H1 (cell line): Measurements from ENCODE around the gene SLC7A14. TPM values are rescaled to one million over a fixed set of nuclear protein-coding genes. Genes with fewer than 3 reads are reported as not detected.

ENCODE experiments used
- CTCF ChIA-PET: fragments of 300-600 bp; sonication (Branson Sonifier 250); formaldehyde crosslinking; loops from one replicate; lab custom pipeline; 2021; ENCODE audit not compliant: partially characterized antibody; lab: Charles Lee
- POLR2A ChIA-PET: fragments of 300-600 bp; sonication (Branson Sonifier 250); formaldehyde crosslinking; loops from one replicate; lab custom pipeline; 2021; ENCODE audit warnings: inconsistent platforms; ENCODE audit not compliant: partially characterized antibody; lab: Charles Lee
- DNase-seq, 2 experiments: peaks; one replicate each; pipeline versions ENCODE4 v3.0.0 to v3.0.0-alpha.2; 2010 to 2022; ENCODE audit warnings: low spot score in 2 of 2, low read depth in 1 of 2, mixed read lengths in 1 of 2
- FAIRE-seq: peaks from 2 replicates; lab custom pipeline; 2011; peaks lifted over from hg19 to GRCh38; lab: Jason Lieb, UNC
- H2AFZ ChIP-seq: 2 replicates; pipeline ENCODE4 v1.8.1; 2012; ENCODE audit warnings: low read length, inconsistent platforms
- H2AK5ac ChIP-seq: 2 replicates; pipeline ENCODE4 v1.6.1; 2013; ENCODE audit warnings: low read depth, low read length
- H2BK120ac ChIP-seq: replicated peaks from 2 replicates; pipeline ENCODE3; 2013; ENCODE audit warnings: low read depth, low read length, inconsistent platforms
- H2BK12ac ChIP-seq: 2 replicates; pipeline ENCODE4 v1.6.1; 2013; ENCODE audit warnings: low read depth, low read length
- H2BK15ac ChIP-seq: 2 replicates; pipeline ENCODE4 v1.6.1; 2013; ENCODE audit warnings: low read length
- H2BK20ac ChIP-seq: 2 replicates; pipeline ENCODE4 v1.6.1; 2013; ENCODE audit warnings: low read length
- H2BK5ac ChIP-seq: 2 replicates; pipeline ENCODE4 v1.6.1; 2013; ENCODE audit warnings: low read depth, low read length
- H3K14ac ChIP-seq: 2 replicates; pipeline ENCODE4 v1.6.1; 2013; ENCODE audit warnings: inconsistent platforms; ENCODE audit not compliant: insufficient read length
- H3K18ac ChIP-seq: 2 replicates; pipeline ENCODE4 v1.6.1; 2013; ENCODE audit warnings: low read length; ENCODE audit errors: extremely low read depth
- H3K23ac ChIP-seq: 2 replicates; pipeline ENCODE4 v1.6.1; 2013; ENCODE audit warnings: inconsistent platforms; ENCODE audit not compliant: insufficient read length
- H3K23me2 ChIP-seq: 2 replicates; pipeline ENCODE4 v1.6.1; 2013; ENCODE audit warnings: low read depth, low read length
- H3K27ac ChIP-seq: 2 replicates; pipeline ENCODE4 v1.6.1; 2011; ENCODE audit warnings: low read depth, low read length, inconsistent platforms
- H3K27me3 ChIP-seq, 4 experiments: replicated peaks in 1 of 4; 1 replicate in 1 of 4; 2 replicates in 3 of 4; pipeline versions ENCODE4 v1.6.1 to v1.8.1; 2011 to 2013; ENCODE audit warnings: low read length in 3 of 4, mild to moderate bottlenecking in 3 of 4, inconsistent platforms in 2 of 4, mixed read lengths in 2 of 4, moderate library complexity in 1 of 4; ENCODE audit not compliant: control insufficient read depth in 3 of 4, insufficient read depth in 3 of 4; ENCODE audit errors: extremely low read depth in 1 of 4
- H3K36me3 ChIP-seq, 4 experiments: 2 replicates each; pipeline versions ENCODE4 v1.6.1 to v1.8.1; 2011 to 2013; ENCODE audit warnings: mild to moderate bottlenecking in 4 of 4, low read length in 3 of 4, moderate library complexity in 2 of 4, control low read depth in 1 of 4, inconsistent platforms in 1 of 4; ENCODE audit not compliant: insufficient read depth in 4 of 4, control insufficient read depth in 2 of 4
- H3K4ac ChIP-seq: replicated peaks from 2 replicates; pipeline ENCODE3; 2013; ENCODE audit warnings: low read length, low read depth, mixed read lengths, inconsistent platforms; ENCODE audit not compliant: insufficient read length
- H3K4me1 ChIP-seq, 4 experiments: replicated peaks in 1 of 4; 1 replicate in 1 of 4; 2 replicates in 3 of 4; pipeline versions ENCODE4 v1.6.1 to v1.8.1; 2011 to 2013; ENCODE audit warnings: low read length in 3 of 4, inconsistent platforms in 2 of 4, mixed read lengths in 1 of 4; ENCODE audit not compliant: insufficient read depth in 4 of 4, control insufficient read depth in 3 of 4
- H3K4me2 ChIP-seq, 2 experiments: 2 replicates each; pipeline versions ENCODE4 v1.6.1 to v1.8.1; 2011 to 2013; ENCODE audit warnings: low read depth in 2 of 2, low read length in 2 of 2, control low read depth in 1 of 2, inconsistent platforms in 1 of 2, mild to moderate bottlenecking in 1 of 2; ENCODE audit not compliant: insufficient read depth in 1 of 2
- H3K4me3 ChIP-seq, 4 experiments: fragments of 200-600, 300-600 bp in 1 of 4; sonication (generic), shearing (Covaris generic), sonication (Bioruptor Twin) in 1 of 4; 2 replicates each; pipeline versions ENCODE4 v1.5.1 to v1.8.1; 2011 to 2016; ENCODE audit warnings: low read length in 4 of 4, low read depth in 3 of 4, control low read depth in 2 of 4, inconsistent platforms in 2 of 4, mild to moderate bottlenecking in 2 of 4, mixed read lengths in 1 of 4, moderate library complexity in 1 of 4; ENCODE audit not compliant: insufficient read depth in 2 of 4; ENCODE audit errors: extremely low read depth in 1 of 4
- H3K56ac ChIP-seq: replicated peaks from 2 replicates; pipeline ENCODE3; 2013; ENCODE audit warnings: low read depth, mild to moderate bottlenecking, mixed read lengths, low read length, inconsistent platforms; ENCODE audit not compliant: insufficient read length
- H3K79me1 ChIP-seq: 2 replicates; pipeline ENCODE4 v1.6.1; 2013; ENCODE audit warnings: low read depth, low read length, control low read depth
- H3K79me2 ChIP-seq, 2 experiments: 2 replicates each; pipeline versions ENCODE4 v1.6.1 to v1.8.1; 2012 to 2013; ENCODE audit warnings: low read length in 2 of 2, mild to moderate bottlenecking in 2 of 2, inconsistent platforms in 1 of 2; ENCODE audit not compliant: insufficient read depth in 2 of 2, control insufficient read depth in 1 of 2
- H3K9ac ChIP-seq, 4 experiments: replicated peaks in 1 of 4; 1 replicate in 1 of 4; 2 replicates in 3 of 4; pipeline versions ENCODE4 v1.6.1 to v1.8.1; 2011 to 2013; ENCODE audit warnings: low read depth in 3 of 4, low read length in 3 of 4, control low read depth in 2 of 4, mild to moderate bottlenecking in 2 of 4, moderate library complexity in 2 of 4, inconsistent platforms in 1 of 4; ENCODE audit errors: extremely low read depth in 1 of 4
- H3K9me3 ChIP-seq, 2 experiments: 2 replicates each; pipeline versions ENCODE4 v1.6.1 to v1.8.1; 2012 to 2013; ENCODE audit warnings: mild to moderate bottlenecking in 2 of 2, moderate library complexity in 2 of 2, control low read depth in 1 of 2, inconsistent platforms in 1 of 2, low read depth in 1 of 2, low read length in 1 of 2, mixed read lengths in 1 of 2; ENCODE audit not compliant: insufficient read depth in 2 of 2
- H4K20me1 ChIP-seq, 2 experiments: replicated peaks in 1 of 2; 2 replicates each; pipeline versions ENCODE3 to v1.8.1; 2011 to 2013; ENCODE audit warnings: inconsistent platforms in 2 of 2, low read length in 2 of 2, mild to moderate bottlenecking in 1 of 2; ENCODE audit not compliant: insufficient read depth in 2 of 2, control insufficient read depth in 1 of 2
- H4K5ac ChIP-seq: 2 replicates; pipeline ENCODE4 v1.6.1; 2013; ENCODE audit warnings: low read length, low read depth, mixed read lengths, inconsistent platforms; ENCODE audit not compliant: insufficient read length
- H4K8ac ChIP-seq: 2 replicates; pipeline ENCODE4 v1.8.0; 2013; ENCODE audit warnings: mild to moderate bottlenecking, moderate library complexity, low read length, inconsistent platforms; ENCODE audit not compliant: insufficient read depth; ENCODE audit errors: extremely low read depth
- H4K91ac ChIP-seq: replicated peaks from 2 replicates; pipeline ENCODE3; 2013; ENCODE audit warnings: low read length, mixed read lengths, inconsistent platforms; ENCODE audit not compliant: insufficient read length
- ASH2L ChIP-seq: fragments of 200-600, 300-600 bp; sonication (generic); IDR thresholded peaks from one replicate; pipeline ENCODE4 v1.7.1; 2017; ENCODE audit warnings: low read length
- ATF2 ChIP-seq: IDR thresholded peaks from 2 replicates; pipeline ENCODE4 v1.6.1; 2012; ENCODE audit warnings: low read length, inconsistent platforms
- BCL11A ChIP-seq, 2 experiments: IDR thresholded peaks; one replicate each; pipeline ENCODE4 v1.6.1; 2011; ENCODE audit warnings: low read depth in 2 of 2, low read length in 2 of 2, mild to moderate bottlenecking in 2 of 2
- CBX8 ChIP-seq: fragments of 300-800, 300-1000 bp; sonication (generic); IDR thresholded peaks from 2 replicates; pipeline ENCODE4 v1.7.1; 2016; ENCODE audit warnings: low read depth, low read length, borderline replicate concordance
- EP300 ChIP-seq, 2 experiments: IDR thresholded peaks; 1 replicate in 1 of 2; 2 replicates in 1 of 2; pipeline ENCODE4 v1.6.1; 2011 to 2012; ENCODE audit warnings: low read depth in 2 of 2, low read length in 2 of 2, mild to moderate bottlenecking in 2 of 2, borderline replicate concordance in 1 of 2, inconsistent platforms in 1 of 2, moderate library complexity in 1 of 2
- EZH2 ChIP-seq: fragments of 200-600 bp; sonication (generic); IDR thresholded peaks from 2 replicates; pipeline ENCODE4 v1.7.1; 2012; ENCODE audit warnings: low read depth, mild to moderate bottlenecking, moderate library complexity, low read length, inconsistent platforms; ENCODE audit not compliant: severe bottlenecking
- HDAC6 ChIP-seq: IDR thresholded peaks from one replicate; pipeline ENCODE4 v1.7.1; 2012; ENCODE audit warnings: low read depth, mild to moderate bottlenecking, inconsistent platforms, low read length, moderate library complexity
- KDM4A ChIP-seq: IDR thresholded peaks from one replicate; pipeline ENCODE4 v1.7.1; 2012; ENCODE audit warnings: low read depth, mild to moderate bottlenecking, moderate library complexity, low read length, inconsistent platforms; ENCODE audit not compliant: severe bottlenecking
- RXRA ChIP-seq: IDR thresholded peaks from 2 replicates; pipeline ENCODE4 v1.6.1; 2011; ENCODE audit warnings: low read depth, mild to moderate bottlenecking, low read length, moderate library complexity; ENCODE audit not compliant: insufficient read depth
- TEAD4 ChIP-seq: IDR thresholded peaks from 2 replicates; pipeline ENCODE4 v1.6.1; 2012; ENCODE audit warnings: low read depth, low read length, inconsistent platforms, mixed read lengths
- WGBS, 2 experiments: shearing (Covaris generic) in 1 of 2; methylation state at CpG; one replicate each; pipeline versions ENCODE4 v1.1.6 to v1.1.7; 2013 to 2015; ENCODE audit warnings: low lambda C conversion rate in 2 of 2, mixed read lengths in 2 of 2, inconsistent platforms in 1 of 2, low coverage in 1 of 2, missing lambda C conversion rate in 1 of 2; ENCODE audit not compliant: insufficient replicate concordance in 2 of 2, insufficient coverage in 1 of 2, insufficient read length in 1 of 2; ENCODE audit errors: extremely low coverage in 1 of 2, missing lambda C conversion rate in 1 of 2; 5-methylcytosine and 5-hydroxymethylcytosine counted together
- polyA plus RNA-seq, 7 experiments: library from polyadenylated mRNA; depleted of rRNA in 3 of 7; stranded (reverse) in 5 of 7; unstranded in 2 of 7; fragments of >200 nt in 5 of 7; fragments of 200-250 nt in 2 of 7; gene quantifications; 1 replicate in 5 of 7; 2 replicates in 1 of 7; 4 replicates in 1 of 7; pipeline versions ENCODE4 v1.2.1 to v1.2.3, GENCODE V29; 2011 to 2013; ENCODE audit warnings: missing spikeins in 2 of 7, mixed read lengths in 2 of 7
- total RNA-seq: library from RNA; stranded (reverse); fragmentation: NEBNext Ultra II Directional; extraction: Animal tissue kit (Norgen Biotek cat#: 25700); gene quantifications from 2 replicates; pipeline ENCODE4 v1.2.1, GENCODE V29; 2021
- TF ChIP-seq, protein P1 (sequence below): IDR thresholded peaks from 2 replicates; pipeline ENCODE4 v1.6.1; 2012; ENCODE audit warnings: inconsistent platforms

SLC7A14 gene
- total and polyA plus RNA-seq, 2 of the 8 experiments (the other 6 are each of a cell fraction or from before 2014, with no cell fraction given) = 0.21 to 0.95 TPM

GRCh38 chr3:170542704-170543103 is 43.2 kb downstream of the SLC7A14 start:
- no peak overlapping the region for H2BK12ac ChIP-seq
- H3K27me3 ChIP-seq = no peaks in the 10 kb centered on the region
- WGBS, 2 experiments = 86% methylated on average over 3 of the region's 3 CpGs; no CpG with 5 or more reads in 1 of the 2 experiments
- H2AK5ac ChIP-seq = no peak overlapping the region
- no peak overlapping the region for H2BK5ac ChIP-seq
- H3K4me3 ChIP-seq = no peak overlapping the region
- no peak overlapping the region for H4K91ac ChIP-seq
- H3K36me3 ChIP-seq = no peaks in the 10 kb centered on the region
- no peak overlapping the region for H3K14ac ChIP-seq
- POLR2A ChIA-PET = no interaction called here
- H3K79me1 ChIP-seq = no peaks in the 10 kb centered on the region
- no peaks in the 10 kb centered on the region for H3K4me1 ChIP-seq
- H3K79me2 ChIP-seq = no peaks in the 10 kb centered on the region
- no peak overlapping the region for H2AFZ ChIP-seq
- no peaks in the 10 kb centered on the region for H3K9me3 ChIP-seq
- H3K4ac ChIP-seq = no peak overlapping the region
- no peak overlapping the region for H3K9ac ChIP-seq
- H2BK15ac ChIP-seq = no peak overlapping the region
- H3K18ac ChIP-seq = no peak overlapping the region
- DNase-seq (no peak), FAIRE-seq (no peak)
- H4K20me1 ChIP-seq = no peaks in the 10 kb centered on the region
- no peak overlapping the region for H4K8ac ChIP-seq
- H3K56ac ChIP-seq = no peak overlapping the region
- H2BK120ac ChIP-seq = no peak overlapping the region
- CTCF ChIA-PET = interaction anchor here (0.9 to 1.7 kb wide), 4 partner anchors 13 to 86 kb away, joined by 3 to 5 read pairs (median 4); no protein-coding TSS in a partner anchor
- no peak overlapping the region for H3K27ac ChIP-seq
- no peak overlapping the region for H4K5ac ChIP-seq
- no peak overlapping the region for H3K23ac ChIP-seq
- H3K4me2 ChIP-seq = no peak overlapping the region
- no peak overlapping the region for H2BK20ac ChIP-seq
- no peaks in the 10 kb centered on the region for H3K23me2 ChIP-seq
- no peak for TF ChIP-seq RXRA
- TF ChIP-seq HDAC6 = no peak
- TF ChIP-seq, protein P1, sequence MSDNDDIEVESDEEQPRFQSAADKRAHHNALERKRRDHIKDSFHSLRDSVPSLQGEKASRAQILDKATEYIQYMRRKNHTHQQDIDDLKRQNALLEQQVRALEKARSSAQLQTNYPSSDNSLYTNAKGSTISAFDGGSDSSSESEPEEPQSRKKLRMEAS = no peak
- TF ChIP-seq BCL11A (IDR thresholded peaks at IDR 0.05; ENCODE audit: low read depth in 2 of 2, low read length in 2 of 2) = no peak
- no peak for TF ChIP-seq TEAD4
- no peak for TF ChIP-seq KDM4A
- no peak for TF ChIP-seq EP300 (IDR thresholded peaks at IDR 0.05; ENCODE audit: borderline replicate concordance in 1 of 2, low read depth in 2 of 2, low read length in 2 of 2)
- no peak for TF ChIP-seq ATF2
- no peak for TF ChIP-seq CBX8
- TF ChIP-seq EZH2 = no peak
- TF ChIP-seq ASH2L = no peak
